GM12864 (cell line): ENCODE results near the gene SLC2A10.

ENCODE experiments used
- DNase-seq: peaks from one replicate; pipeline ENCODE4 v3.0.0-alpha.2; 2011; ENCODE audit warnings: low read depth
- H3K4me3 ChIP-seq: 2 replicates; pipeline ENCODE4 v1.5.1; 2011; ENCODE audit warnings: mild to moderate bottlenecking, low read depth, low read length, control low read depth
- CTCF ChIP-seq: IDR thresholded peaks from 2 replicates; pipeline ENCODE4 v1.5.1; 2011; ENCODE audit warnings: low read depth, mild to moderate bottlenecking, moderate library complexity, low read length, control low read depth, inconsistent platforms; ENCODE audit errors: missing control alignments

Gene SLC2A10

GRCh38 chr20:46774236-46774635 lies 64.8 kb downstream of the SLC2A10 start:
- DNase-seq: no peak
- TF ChIP-seq CTCF: no peak
- no peak overlapping the region for H3K4me3 ChIP-seq

- no peak for TF ChIP-seq CTCF
- H3K4me3 ChIP-seq: no peak overlapping the region
- DNase-seq: no peak
Measured at GRCh38 chr20:46774943-46775560, 65.6 kb downstream of the SLC2A10 start.

- no peak for TF ChIP-seq CTCF
- no peak overlapping the region for H3K4me3 ChIP-seq
- no peak for DNase-seq
Measured at GRCh38 chr20:46775806-46776205, 66.4 kb downstream of the SLC2A10 start.

- DNase-seq: no peak
- no peak overlapping the region for H3K4me3 ChIP-seq
- no peak for TF ChIP-seq CTCF
Measured at GRCh38 chr20:46777331-46777730, 67.9 kb downstream of the SLC2A10 start.

- DNase-seq: no peak
- H3K4me3 ChIP-seq: no peak overlapping the region
- TF ChIP-seq CTCF: no peak
Measured at GRCh38 chr20:46779831-46780230, 70.4 kb downstream of the SLC2A10 start.

GRCh38 chr20:46784436-46785127 lies 75.1 kb downstream of the SLC2A10 start:
- no peak overlapping the region for H3K4me3 ChIP-seq
- DNase-seq: no peak
- TF ChIP-seq CTCF: no peak
